Measurements from ENCODE around the gene SCN9A. TPM values are rescaled to one million over a fixed set of nuclear protein-coding genes. Genes with fewer than 3 reads are reported as not detected.

Gene SCN9A
- total and polyA plus RNA-seq, 2 of the 8 experiments (the other 6 are each of a cell fraction or from before 2014, with no cell fraction given): 1.6 to 6.2 TPM

GRCh38 chr2:166233244-166233643 lies 142.5 kb downstream of the SCN9A start:
- Histone ChIP-seq H3K14ac (ENCODE audit: insufficient read length) (no peak overlapping the region), H2BK12ac (ENCODE audit: low read depth, low read length) (no peak overlapping the region), H3K4me3 (ENCODE audit: extremely low read depth in 1 of 4, insufficient read depth in 2 of 4, low read depth in 3 of 4, low read length in 4 of 4) (no peak overlapping the region), H3K79me2 (ENCODE audit: control insufficient read depth in 1 of 2, insufficient read depth in 2 of 2, low read length in 2 of 2) (no peaks in the 10 kb centered on the region), H2BK20ac (ENCODE audit: low read length) (no peak overlapping the region), H4K20me1 (replicated peaks in 1 of 2; ENCODE audit: control insufficient read depth in 1 of 2, insufficient read depth in 2 of 2, low read length in 2 of 2) (no peaks in the 10 kb centered on the region), H3K9me3 (ENCODE audit: insufficient read depth in 2 of 2, low read depth in 1 of 2, low read length in 1 of 2) (no peaks in the 10 kb centered on the region), H2AK5ac (ENCODE audit: low read depth, low read length) (no peak overlapping the region), H3K56ac (replicated peaks; ENCODE audit: insufficient read length, low read depth, low read length) (no peak overlapping the region), H2BK5ac (ENCODE audit: low read depth, low read length) (no peak overlapping the region), H4K5ac (ENCODE audit: insufficient read length, low read depth, low read length) (no peak overlapping the region), H3K27me3 (replicated peaks in 1 of 4; ENCODE audit: control insufficient read depth in 3 of 4, extremely low read depth in 1 of 4, insufficient read depth in 3 of 4, low read length in 3 of 4) (no peaks in the 10 kb centered on the region), H2AFZ (ENCODE audit: low read length) (no peak overlapping the region), H3K9ac (replicated peaks in 1 of 4; ENCODE audit: extremely low read depth in 1 of 4, low read depth in 3 of 4, low read length in 3 of 4) (no peak overlapping the region), H3K4ac (replicated peaks; ENCODE audit: insufficient read length, low read depth, low read length) (no peak overlapping the region), H3K27ac (ENCODE audit: low read depth, low read length) (no peak overlapping the region), H3K79me1 (ENCODE audit: low read depth, low read length) (no peaks in the 10 kb centered on the region), H3K23ac (ENCODE audit: insufficient read length) (no peak overlapping the region), H3K18ac (ENCODE audit: extremely low read depth, low read length) (no peak overlapping the region), H3K4me2 (ENCODE audit: insufficient read depth in 1 of 2, low read depth in 2 of 2, low read length in 2 of 2) (no peak overlapping the region), H4K91ac (replicated peaks; ENCODE audit: insufficient read length, low read length) (no peak overlapping the region), H2BK15ac (ENCODE audit: low read length) (no peak overlapping the region), H3K4me1 (replicated peaks in 1 of 4; ENCODE audit: control insufficient read depth in 3 of 4, insufficient read depth in 4 of 4, low read length in 3 of 4) (no peaks in the 10 kb centered on the region), H3K36me3 (ENCODE audit: control insufficient read depth in 2 of 4, insufficient read depth in 4 of 4, low read length in 3 of 4) (no peaks in the 10 kb centered on the region), H3K23me2 (ENCODE audit: low read depth, low read length) (no peaks in the 10 kb centered on the region), H2BK120ac (replicated peaks; ENCODE audit: low read depth, low read length) (no peak overlapping the region), H4K8ac (ENCODE audit: extremely low read depth, insufficient read depth, low read length) (no peak overlapping the region)
- 95% methylated on average over 2 of the region's 2 CpGs; no CpG with 5 or more reads in 1 of the 2 experiments for WGBS, 2 experiments (ENCODE audit: extremely low coverage in 1 of 2, insufficient coverage in 1 of 2, insufficient read length in 1 of 2, insufficient replicate concordance in 2 of 2, low coverage in 1 of 2, low lambda C conversion rate in 2 of 2, missing lambda C conversion rate in 1 of 2)
- FAIRE-seq (no peak), DNase-seq (ENCODE audit: low read depth in 1 of 2, low spot score in 2 of 2) (no peak)
- ChIA-PET CTCF (ENCODE audit: partially characterized antibody) (no interaction called here), POLR2A (ENCODE audit: partially characterized antibody) (no interaction called here)
- TF ChIP-seq TAF7 (optimal IDR thresholded peaks at IDR 0.05; ENCODE audit: borderline replicate concordance, low read depth, low read length): no peak
- no peak for TF ChIP-seq JUN (IDR thresholded peaks at IDR 0.05; ENCODE audit: low read depth, low read length)

All from H1 (cell line).